ENCODE measurements around the gene NDUFB6. TPM values are rescaled to one million over a fixed set of nuclear protein-coding genes. Genes with fewer than 3 reads are reported as not detected.
A peak's percentile ranks its signal among the peaks of the same experiment; 100 is the strongest.

Gene NDUFB6
- total RNA-seq, 1 experiment from 2014 or later = 74.6 TPM

DNA sequence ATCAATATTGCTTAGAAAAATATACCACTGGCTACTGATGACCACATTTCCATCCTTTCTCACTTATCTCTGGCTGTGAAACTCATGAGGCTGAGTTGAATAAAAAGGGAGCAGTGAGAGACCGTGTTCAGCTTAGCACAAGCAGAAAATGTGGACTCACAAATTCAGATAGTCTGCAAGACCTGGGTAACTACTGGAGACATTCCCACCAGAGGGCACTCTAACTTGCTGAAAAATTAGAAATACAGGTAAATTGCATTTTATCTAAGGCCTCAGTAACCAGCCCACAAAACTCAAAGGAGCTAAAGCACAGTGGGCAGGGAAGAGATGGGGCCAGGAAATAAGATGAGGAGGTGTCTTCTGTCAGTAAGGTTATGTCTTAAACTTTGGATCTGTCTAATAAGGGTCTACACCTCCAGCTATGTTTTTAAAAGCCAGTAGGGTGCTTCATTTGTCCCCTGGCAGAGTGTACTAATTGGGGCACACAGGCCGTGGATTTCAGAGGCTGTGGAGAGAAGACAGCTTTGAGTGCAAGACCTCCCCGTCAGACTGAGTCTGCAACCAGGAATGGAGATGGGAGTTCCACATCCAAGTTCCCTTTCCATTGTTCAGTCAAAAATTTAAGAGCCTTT lies 8.7 kb upstream of the NDUFB6 start:
- TF ChIP-seq, protein P1, sequence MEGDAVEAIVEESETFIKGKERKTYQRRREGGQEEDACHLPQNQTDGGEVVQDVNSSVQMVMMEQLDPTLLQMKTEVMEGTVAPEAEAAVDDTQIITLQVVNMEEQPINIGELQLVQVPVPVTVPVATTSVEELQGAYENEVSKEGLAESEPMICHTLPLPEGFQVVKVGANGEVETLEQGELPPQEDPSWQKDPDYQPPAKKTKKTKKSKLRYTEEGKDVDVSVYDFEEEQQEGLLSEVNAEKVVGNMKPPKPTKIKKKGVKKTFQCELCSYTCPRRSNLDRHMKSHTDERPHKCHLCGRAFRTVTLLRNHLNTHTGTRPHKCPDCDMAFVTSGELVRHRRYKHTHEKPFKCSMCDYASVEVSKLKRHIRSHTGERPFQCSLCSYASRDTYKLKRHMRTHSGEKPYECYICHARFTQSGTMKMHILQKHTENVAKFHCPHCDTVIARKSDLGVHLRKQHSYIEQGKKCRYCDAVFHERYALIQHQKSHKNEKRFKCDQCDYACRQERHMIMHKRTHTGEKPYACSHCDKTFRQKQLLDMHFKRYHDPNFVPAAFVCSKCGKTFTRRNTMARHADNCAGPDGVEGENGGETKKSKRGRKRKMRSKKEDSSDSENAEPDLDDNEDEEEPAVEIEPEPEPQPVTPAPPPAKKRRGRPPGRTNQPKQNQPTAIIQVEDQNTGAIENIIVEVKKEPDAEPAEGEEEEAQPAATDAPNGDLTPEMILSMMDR (IDR thresholded peaks at IDR 0.05; ENCODE audit: insufficient read depth in 1 of 2, low read depth in 1 of 2, low read length in 1 of 2, severe bottlenecking in 1 of 2, unreplicated experiment in 1 of 2) = peak; percentile 72
- Mint-ChIP-seq H3K27me3 (ENCODE audit: insufficient read depth, unreplicated experiment) (peaks cover 13% of the 10 kb centered on the region), H3K4me1 (ENCODE audit: low read depth, unreplicated experiment) (peaks cover 14% of the 10 kb centered on the region), H3K36me3 (ENCODE audit: insufficient read depth, unreplicated experiment) (no peaks in the 10 kb centered on the region), H3K4me3 (ENCODE audit: unreplicated experiment) (no peak overlapping the region), H3K9me3 (ENCODE audit: unreplicated experiment) (no peaks in the 10 kb centered on the region), H3K27ac (ENCODE audit: unreplicated experiment) (no peak overlapping the region)
- Histone ChIP-seq H3K9me3 (no peaks in the 10 kb centered on the region), H3K27me3 (replicated peaks; ENCODE audit: control insufficient read depth, insufficient read depth, low read length) (no peaks in the 10 kb centered on the region), H3K36me3 (ENCODE audit: control insufficient read depth, insufficient read depth, low read length) (no peaks in the 10 kb centered on the region), H3K4me1 (peaks cover 15% of the 10 kb centered on the region), H3K4me3 (ENCODE audit: low read depth, low read length) (no peak overlapping the region)
- CTCF ChIA-PET = interaction anchor here (0.5 to 5.6 kb wide), 12 partner anchors 8 to 387 kb away, joined by 3 to 113 read pairs (median 6); partner anchors contain the start of genes ACO1, NDUFB6 and RIGI
- POLR2A ChIA-PET = no interaction called here
- peak; percentile 45 to 58 for DNase-seq
- no TSS peak for BruUV-seq (replicated peaks)
- intact Hi-C loops (cut with micrococcal nuclease; ENCODE audit: unreplicated experiment) = loop anchor here (2.0 kb wide), 1 partner anchor 387 kb away; no protein-coding TSS in a partner anchor

DNA sequence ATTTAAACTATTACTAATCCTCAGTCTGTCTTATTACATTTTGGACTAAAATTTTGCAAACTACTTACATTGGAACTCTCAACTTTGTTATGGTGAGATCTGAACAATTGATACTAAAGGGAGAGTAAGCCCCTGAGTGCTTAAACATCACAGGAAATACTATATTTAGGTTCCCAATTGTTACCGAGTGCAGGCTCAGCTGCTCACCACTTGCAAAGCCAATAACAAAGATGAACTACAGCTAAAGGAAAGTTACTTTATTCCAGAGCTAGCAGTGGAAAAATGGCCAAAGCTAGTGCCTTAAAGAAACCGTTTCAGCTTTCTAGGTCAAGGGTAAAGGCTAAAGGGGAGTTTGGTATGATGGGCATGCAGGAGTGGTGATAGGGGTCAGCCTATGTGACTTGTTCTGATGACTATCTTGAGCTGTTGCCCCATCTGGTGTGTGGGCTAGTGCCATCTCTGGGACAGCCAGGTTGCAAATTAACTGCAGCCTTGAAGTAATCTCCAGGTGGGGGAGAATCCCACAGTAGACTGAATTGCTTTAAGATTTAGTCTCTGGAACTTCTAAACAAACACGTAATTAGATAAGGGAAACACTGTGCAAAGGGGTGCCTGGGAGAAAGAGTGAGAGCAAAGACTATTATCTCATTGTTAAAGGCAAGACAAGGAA lies 7.8 kb upstream of the NDUFB6 start:
- DNase-seq = peak; percentile 7 to 51
- Histone ChIP-seq H3K27me3 (replicated peaks; ENCODE audit: control insufficient read depth, insufficient read depth, low read length) (no peaks in the 10 kb centered on the region), H3K4me1 (peaks cover 15% of the 10 kb centered on the region), H3K36me3 (ENCODE audit: control insufficient read depth, insufficient read depth, low read length) (no peaks in the 10 kb centered on the region), H3K9me3 (no peaks in the 10 kb centered on the region), H3K4me3 (ENCODE audit: low read depth, low read length) (no peak overlapping the region)
- Mint-ChIP-seq H3K4me1 (ENCODE audit: low read depth, unreplicated experiment) (peaks cover 14% of the 10 kb centered on the region), H3K4me3 (ENCODE audit: unreplicated experiment) (peak overlapping the region; percentile 13), H3K36me3 (ENCODE audit: insufficient read depth, unreplicated experiment) (no peaks in the 10 kb centered on the region), H3K27ac (ENCODE audit: unreplicated experiment) (no peak overlapping the region), H3K27me3 (ENCODE audit: insufficient read depth, unreplicated experiment) (peaks cover 9% of the 10 kb centered on the region), H3K9me3 (ENCODE audit: unreplicated experiment) (no peaks in the 10 kb centered on the region)
- intact Hi-C loops (cut with micrococcal nuclease; ENCODE audit: unreplicated experiment) = loop anchor here (2.0 kb wide), 1 partner anchor 388 kb away; no protein-coding TSS in a partner anchor
- POLR2A ChIA-PET = no interaction called here
- BruUV-seq (replicated peaks) = no TSS peak
- TF ChIP-seq, protein P1 (IDR thresholded peaks at IDR 0.05; ENCODE audit: insufficient read depth in 1 of 2, low read depth in 1 of 2, low read length in 1 of 2, severe bottlenecking in 1 of 2, unreplicated experiment in 1 of 2) = no peak
- CTCF ChIA-PET = interaction anchor here (0.7 to 5.6 kb wide), 12 partner anchors 7 to 387 kb away, joined by 3 to 113 read pairs (median 8); partner anchors contain the start of genes ACO1, NDUFB6 and RIGI

DNA sequence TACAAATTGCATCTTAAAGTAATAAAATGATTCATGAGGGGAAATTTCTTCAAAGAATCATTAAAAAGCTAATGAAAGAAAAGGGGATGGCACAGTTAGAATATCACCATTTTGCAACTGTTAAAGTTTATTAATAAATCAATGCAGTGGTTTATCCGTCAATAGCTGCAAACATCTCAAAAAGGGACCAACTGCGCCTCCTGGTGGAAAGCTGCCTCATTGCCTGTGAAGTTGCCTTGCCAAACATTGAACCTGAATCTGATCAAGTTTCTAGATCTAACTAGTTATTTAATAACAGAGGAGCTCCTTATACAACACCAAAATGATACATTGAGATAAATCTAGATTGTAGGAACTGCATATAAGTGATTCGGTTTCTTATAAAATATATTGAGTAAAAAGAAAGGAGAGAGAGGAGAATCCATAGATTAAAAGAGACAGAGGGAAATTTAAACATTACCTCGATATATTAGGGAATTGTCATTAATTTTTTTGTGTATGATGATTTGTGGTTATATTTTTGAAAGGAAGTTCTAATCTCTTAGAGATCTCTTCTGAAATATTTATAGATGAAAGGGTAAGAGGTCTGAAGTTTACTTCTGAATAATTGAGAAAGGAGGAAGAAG lies 6.9 kb upstream of the NDUFB6 start:
- DNase-seq = peak; percentile 59 to 71
- Histone ChIP-seq H3K4me3 (ENCODE audit: low read depth, low read length) (no peak overlapping the region), H3K27me3 (replicated peaks; ENCODE audit: control insufficient read depth, insufficient read depth, low read length) (no peaks in the 10 kb centered on the region), H3K36me3 (ENCODE audit: control insufficient read depth, insufficient read depth, low read length) (no peaks in the 10 kb centered on the region), H3K9me3 (no peaks in the 10 kb centered on the region), H3K4me1 (peaks cover 15% of the 10 kb centered on the region)
- Mint-ChIP-seq H3K27me3 (ENCODE audit: insufficient read depth, unreplicated experiment) (peaks cover 5% of the 10 kb centered on the region), H3K4me1 (ENCODE audit: low read depth, unreplicated experiment) (peaks cover 14% of the 10 kb centered on the region), H3K36me3 (ENCODE audit: insufficient read depth, unreplicated experiment) (no peaks in the 10 kb centered on the region), H3K9me3 (ENCODE audit: unreplicated experiment) (no peaks in the 10 kb centered on the region), H3K27ac (ENCODE audit: unreplicated experiment) (no peak overlapping the region), H3K4me3 (ENCODE audit: unreplicated experiment) (no peak overlapping the region)
- intact Hi-C loops (cut with micrococcal nuclease; ENCODE audit: unreplicated experiment) = loop anchor here (1.0 to 2.0 kb wide), 2 partner anchors 201 to 389 kb away; no protein-coding TSS in a partner anchor
- ChIA-PET CTCF (interaction anchor here (0.6 to 5.6 kb wide), 12 partner anchors 8 to 420 kb away, joined by 3 to 113 read pairs (median 5); partner anchors contain the start of gene RIGI), POLR2A (no interaction called here)
- BruUV-seq (replicated peaks) = no TSS peak
- TF ChIP-seq, protein P1 (IDR thresholded peaks at IDR 0.05; ENCODE audit: insufficient read depth in 1 of 2, low read depth in 1 of 2, low read length in 1 of 2, severe bottlenecking in 1 of 2, unreplicated experiment in 1 of 2) = peak; percentile 90 to 92
